Measurements from ENCODE around the gene GINS3. TPM values are rescaled to one million over a fixed set of nuclear protein-coding genes. Genes with fewer than 3 reads are reported as not detected.

Gene GINS3
- total RNA-seq, 6 donors from 2014 or later: 1.0 to 4.0 (median 2.9) TPM

- DNase-seq (no peak), ATAC-seq (ENCODE audit: low FRiP score in 2 of 2) (no peak)
- no peaks in the 10 kb centered on the region for H3K36me3 ChIP-seq
- H3K27me3 ChIP-seq: no peaks in the 10 kb centered on the region
- H3K9me3 ChIP-seq: no peaks in the 10 kb centered on the region
- no peak overlapping the region for H3K4me3 ChIP-seq
- no peak for TF ChIP-seq POLR2AphosphoS5 (IDR thresholded peaks at IDR 0.05)
- no peak for TF ChIP-seq CTCF (IDR thresholded peaks at IDR 0.05)
- TF ChIP-seq EP300 (IDR thresholded peaks at IDR 0.05): no peak
- TF ChIP-seq POLR2A (IDR thresholded peaks at IDR 0.05): no peak
- WGBS, 2 donors: 57 to 69% methylated on average over 2 of the region's 3 CpGs
- H3K4me1 ChIP-seq: no peaks in the 10 kb centered on the region
- no peak overlapping the region for H3K27ac ChIP-seq
Observed at GRCh38 chr16:58348986-58349385, 43.3 kb upstream of the GINS3 start.

GRCh38 chr16:58352690-58353089 is 39.6 kb upstream of the GINS3 start:
- no peaks in the 10 kb centered on the region for H3K4me1 ChIP-seq
- no peaks in the 10 kb centered on the region for H3K36me3 ChIP-seq
- no peak overlapping the region for H3K27ac ChIP-seq
- 71 to 89% methylated on average over 8 of the region's 8 CpGs for WGBS, 2 donors
- H3K9me3 ChIP-seq: no peaks in the 10 kb centered on the region
- no peaks in the 10 kb centered on the region for H3K27me3 ChIP-seq
- H3K4me3 ChIP-seq: no peak overlapping the region
- ATAC-seq (ENCODE audit: low FRiP score in 2 of 2): no peak
- no peak for DNase-seq
- TF ChIP-seq EP300 (IDR thresholded peaks at IDR 0.05) (no peak), POLR2AphosphoS5 (IDR thresholded peaks at IDR 0.05) (no peak), CTCF (IDR thresholded peaks at IDR 0.05) (no peak), POLR2A (IDR thresholded peaks at IDR 0.05) (no peak)

GRCh38 chr16:58360041-58360634 is 32.1 kb upstream of the GINS3 start:
- no peak for DNase-seq
- Histone ChIP-seq H3K27ac (no peak overlapping the region), H3K27me3 (no peaks in the 10 kb centered on the region), H3K36me3 (no peaks in the 10 kb centered on the region), H3K4me3 (no peak overlapping the region), H3K9me3 (peaks cover 0 to 12% (median 4%) of the 10 kb centered on the region in 4 donors), H3K4me1 (no peaks in the 10 kb centered on the region)
- ATAC-seq (ENCODE audit: low FRiP score in 2 of 2): no peak
- TF ChIP-seq POLR2A (IDR thresholded peaks at IDR 0.05): no peak

GRCh38 chr16:58361726-58362125 is 30.5 kb upstream of the GINS3 start:
- Histone ChIP-seq H3K27me3 (no peaks in the 10 kb centered on the region), H3K36me3 (no peaks in the 10 kb centered on the region), H3K4me1 (no peaks in the 10 kb centered on the region), H3K4me3 (no peak overlapping the region), H3K27ac (no peak overlapping the region), H3K9me3 (peaks cover 0 to 12% (median 4%) of the 10 kb centered on the region in 4 donors)
- TF ChIP-seq POLR2A (IDR thresholded peaks at IDR 0.05) (no peak), POLR2AphosphoS5 (IDR thresholded peaks at IDR 0.05) (no peak), CTCF (IDR thresholded peaks at IDR 0.05) (no peak), EP300 (IDR thresholded peaks at IDR 0.05) (no peak)
- no peak for ATAC-seq (ENCODE audit: low FRiP score in 2 of 2)
- DNase-seq: peak in 1 of 2 donors; percentile 23

GRCh38 chr16:58363746-58364393 is 28.4 kb upstream of the GINS3 start:
- no peak for TF ChIP-seq CTCF (IDR thresholded peaks at IDR 0.05)
- no peak for TF ChIP-seq POLR2A (IDR thresholded peaks at IDR 0.05)
- no peak for TF ChIP-seq EP300 (IDR thresholded peaks at IDR 0.05)
- TF ChIP-seq POLR2AphosphoS5 (IDR thresholded peaks at IDR 0.05): no peak
- Histone ChIP-seq H3K9me3 (peaks cover 0 to 12% (median 3%) of the 10 kb centered on the region in 4 donors), H3K4me3 (no peak overlapping the region), H3K4me1 (no peaks in the 10 kb centered on the region), H3K36me3 (no peaks in the 10 kb centered on the region), H3K27me3 (no peaks in the 10 kb centered on the region), H3K27ac (no peak overlapping the region)
- ATAC-seq (ENCODE audit: low FRiP score in 2 of 2) (peak in 1 of 2 donors; percentile 43), DNase-seq (no peak)
- WGBS, 2 donors: 100% methylated on average over 3 of the region's 3 CpGs; no CpG with 5 or more reads in 1 of the 2 donors

Data from upper lobe of left lung (tissue), 6 donors.